ENCODE data around the gene PSKH1. TPM values are rescaled to one million over a fixed set of nuclear protein-coding genes. Genes with fewer than 3 reads are reported as not detected.
A peak's percentile ranks its signal among the peaks of the same experiment; 100 is the strongest.

PSKH1 gene
- total RNA-seq, 1 experiment from 2014 or later = 21.7 TPM

DNA sequence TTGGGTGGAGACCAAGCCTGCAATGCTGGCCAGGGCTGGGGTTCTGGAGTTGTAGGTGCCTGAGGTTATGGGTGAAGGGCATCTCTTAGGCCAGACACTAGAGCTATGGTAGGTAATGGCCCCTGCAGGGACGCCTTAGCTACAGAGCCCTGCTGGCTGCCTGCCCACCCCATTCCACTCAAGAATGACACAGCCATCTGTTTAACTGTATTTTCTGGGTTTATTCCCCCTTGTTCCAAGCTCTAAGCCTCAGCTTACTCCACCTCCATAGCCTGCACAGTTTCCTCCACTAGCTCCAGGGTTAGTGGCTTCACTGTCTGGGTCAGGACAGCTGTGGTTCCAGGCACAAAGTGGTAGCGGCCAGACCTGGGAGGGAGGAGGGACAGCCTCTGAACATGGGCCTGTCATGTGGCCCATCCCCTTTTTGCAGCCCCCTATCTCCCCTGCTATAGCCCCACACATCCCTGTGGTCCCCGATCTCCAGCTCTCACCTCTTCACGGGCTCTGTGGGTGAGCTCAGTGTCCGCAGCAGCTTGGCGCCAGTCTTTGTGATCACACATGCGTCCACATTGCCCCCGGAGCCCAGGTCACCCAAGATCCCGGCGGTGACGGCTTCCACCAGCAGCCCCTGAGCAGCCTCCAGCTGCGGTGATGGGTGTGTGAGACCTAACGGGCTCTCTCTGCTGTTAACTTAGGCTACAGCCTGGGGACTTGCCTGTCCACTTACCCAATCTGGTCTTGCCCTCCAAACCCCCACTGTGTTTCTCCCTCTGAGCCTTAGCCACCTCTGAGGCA lies 41.4 kb downstream of the PSKH1 start:
- no TSS peak for BruUV-seq (replicated peaks)
- POLR2A ChIA-PET = interaction anchor here (0.6 to 4.3 kb wide), 21 partner anchors 9 to 303 kb away, joined by 3 to 45 read pairs (median 12); partner anchors contain the start of genes CENPT, DDX28, DUS2 and EDC4

DNA sequence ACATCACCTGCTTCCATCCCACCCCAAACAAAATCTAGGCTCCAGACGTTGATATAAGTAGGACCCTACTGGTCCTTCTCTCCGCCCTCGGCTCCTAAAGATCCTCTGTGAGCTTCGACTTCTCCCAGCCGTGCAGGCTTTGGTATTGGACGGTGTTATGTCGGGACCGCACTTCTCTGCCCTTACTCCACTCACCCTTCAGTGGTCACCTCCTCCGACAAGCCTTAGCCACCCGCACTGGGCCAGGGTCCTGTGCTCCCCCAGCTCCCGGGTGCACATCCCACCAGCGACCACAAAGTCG lies 42.0 kb downstream of the PSKH1 start:
- Mint-ChIP-seq H3K4me3 (ENCODE audit: unreplicated experiment) (peak overlapping the region; percentile 100), H3K4me1 (ENCODE audit: insufficient read depth, unreplicated experiment) (peaks cover 30% of the 10 kb centered on the region), H3K36me3 (ENCODE audit: insufficient read depth, unreplicated experiment) (peaks cover 69% of the 10 kb centered on the region), H3K27me3 (ENCODE audit: insufficient read depth, unreplicated experiment) (no peaks in the 10 kb centered on the region), H3K9me3 (ENCODE audit: unreplicated experiment) (no peaks in the 10 kb centered on the region), H3K27ac (ENCODE audit: low read depth, unreplicated experiment) (peak overlapping the region; percentile 98)
- intact Hi-C loops (cut with micrococcal nuclease) = no loop called here
- POLR2A ChIA-PET = interaction anchor here (0.9 to 4.3 kb wide), 37 partner anchors 10 to 373 kb away, joined by 3 to 45 read pairs (median 8); partner anchors contain the start of genes CENPT, CTCF, DDX28 and DUS2
- CTCF ChIA-PET = interaction anchor here (0.8 to 2.6 kb wide), 9 partner anchors 12 to 388 kb away, joined by 3 to 11 read pairs (median 4); no protein-coding TSS in a partner anchor
- DNase-seq (ENCODE audit: unreplicated experiment) = peak; percentile 11
- BruUV-seq (replicated peaks) = no TSS peak
- TF ChIP-seq, protein P1, sequence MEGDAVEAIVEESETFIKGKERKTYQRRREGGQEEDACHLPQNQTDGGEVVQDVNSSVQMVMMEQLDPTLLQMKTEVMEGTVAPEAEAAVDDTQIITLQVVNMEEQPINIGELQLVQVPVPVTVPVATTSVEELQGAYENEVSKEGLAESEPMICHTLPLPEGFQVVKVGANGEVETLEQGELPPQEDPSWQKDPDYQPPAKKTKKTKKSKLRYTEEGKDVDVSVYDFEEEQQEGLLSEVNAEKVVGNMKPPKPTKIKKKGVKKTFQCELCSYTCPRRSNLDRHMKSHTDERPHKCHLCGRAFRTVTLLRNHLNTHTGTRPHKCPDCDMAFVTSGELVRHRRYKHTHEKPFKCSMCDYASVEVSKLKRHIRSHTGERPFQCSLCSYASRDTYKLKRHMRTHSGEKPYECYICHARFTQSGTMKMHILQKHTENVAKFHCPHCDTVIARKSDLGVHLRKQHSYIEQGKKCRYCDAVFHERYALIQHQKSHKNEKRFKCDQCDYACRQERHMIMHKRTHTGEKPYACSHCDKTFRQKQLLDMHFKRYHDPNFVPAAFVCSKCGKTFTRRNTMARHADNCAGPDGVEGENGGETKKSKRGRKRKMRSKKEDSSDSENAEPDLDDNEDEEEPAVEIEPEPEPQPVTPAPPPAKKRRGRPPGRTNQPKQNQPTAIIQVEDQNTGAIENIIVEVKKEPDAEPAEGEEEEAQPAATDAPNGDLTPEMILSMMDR (IDR thresholded peaks at IDR 0.05; ENCODE audit: unreplicated experiment) = no peak

More for the DNA sequence above, 41.4 kb downstream of the PSKH1 start:
- Mint-ChIP-seq H3K27me3 (ENCODE audit: insufficient read depth, unreplicated experiment) (no peaks in the 10 kb centered on the region), H3K4me3 (ENCODE audit: unreplicated experiment) (peak overlapping the region; percentile 100), H3K36me3 (ENCODE audit: insufficient read depth, unreplicated experiment) (peaks cover 64% of the 10 kb centered on the region), H3K27ac (ENCODE audit: low read depth, unreplicated experiment) (peak overlapping the region; percentile 98), H3K4me1 (ENCODE audit: insufficient read depth, unreplicated experiment) (peaks cover 28% of the 10 kb centered on the region), H3K9me3 (ENCODE audit: unreplicated experiment) (no peaks in the 10 kb centered on the region)
- TF ChIP-seq, protein P1 (IDR thresholded peaks at IDR 0.05; ENCODE audit: unreplicated experiment) = no peak
- CTCF ChIA-PET = interaction anchor here (0.6 to 2.6 kb wide), 14 partner anchors 16 to 421 kb away, joined by 3 to 11 read pairs (median 4); no protein-coding TSS in a partner anchor
- intact Hi-C loops (cut with micrococcal nuclease) = no loop called here
- no peak for DNase-seq (ENCODE audit: unreplicated experiment)

DNA sequence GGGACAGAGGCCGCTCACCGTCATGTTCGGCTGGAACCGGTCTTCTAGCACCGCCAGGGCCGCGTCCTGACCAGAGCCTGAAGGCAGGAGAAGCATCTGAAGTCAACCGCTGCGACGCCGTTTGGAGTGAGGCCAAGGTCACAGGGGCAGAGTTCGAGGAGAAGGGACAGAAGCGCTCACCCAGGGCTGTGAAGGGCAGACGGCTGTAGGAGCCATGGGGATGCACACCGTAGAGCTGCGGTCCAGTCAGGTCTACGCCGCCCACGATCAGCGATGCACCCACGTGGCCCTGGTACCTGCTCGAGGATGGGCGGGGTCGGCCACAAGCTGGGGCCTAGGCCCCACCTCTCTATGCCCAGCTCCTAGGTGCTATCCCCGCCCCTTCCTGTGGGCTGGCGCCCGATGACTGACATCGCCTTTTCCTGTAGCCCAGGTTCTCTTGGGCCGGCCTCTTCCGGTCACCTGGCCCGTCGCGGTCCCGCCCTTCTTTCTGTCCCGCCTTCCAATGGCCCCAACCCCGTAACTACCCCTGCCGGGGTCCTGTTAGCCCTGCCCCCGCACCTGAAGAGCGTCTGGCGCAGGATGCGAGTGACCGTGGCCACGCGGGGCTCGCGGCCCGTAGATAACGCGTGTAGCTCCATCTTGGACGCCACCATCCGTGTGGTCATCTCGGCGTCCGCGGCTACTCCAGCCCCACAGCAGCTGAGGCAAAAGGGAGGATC lies 42.5 kb downstream of the PSKH1 start:
- intact Hi-C loops (cut with micrococcal nuclease) = loop anchor here (2.0 kb wide), 1 partner anchor 105 kb away; no protein-coding TSS in a partner anchor
- POLR2A ChIA-PET = interaction anchor here (0.5 to 4.3 kb wide), 48 partner anchors 9 to 455 kb away, joined by 3 to 45 read pairs (median 6); partner anchors contain the start of genes ACD, ATP6V0D1, CENPT and CTCF
- H3K27me3 Mint-ChIP-seq (ENCODE audit: insufficient read depth, unreplicated experiment) = no peaks in the 10 kb centered on the region
- CTCF ChIA-PET = interaction anchor here (0.6 to 2.6 kb wide), 15 partner anchors 13 to 388 kb away, joined by 3 to 11 read pairs (median 5); partner anchors contain the start of gene NRN1L
- no TSS peak for BruUV-seq (replicated peaks)
- H3K9me3 Mint-ChIP-seq (ENCODE audit: unreplicated experiment) = no peaks in the 10 kb centered on the region
- peak overlapping the region; percentile 98 for H3K27ac Mint-ChIP-seq (ENCODE audit: low read depth, unreplicated experiment)
- TF ChIP-seq, protein P1 (IDR thresholded peaks at IDR 0.05; ENCODE audit: unreplicated experiment) = no peak
- H3K4me3 Mint-ChIP-seq (ENCODE audit: unreplicated experiment) = peak overlapping the region; percentile 100
- H3K4me1 Mint-ChIP-seq (ENCODE audit: insufficient read depth, unreplicated experiment) = peaks cover 32% of the 10 kb centered on the region
- peaks cover 70% of the 10 kb centered on the region for H3K36me3 Mint-ChIP-seq (ENCODE audit: insufficient read depth, unreplicated experiment)
- DNase-seq (ENCODE audit: unreplicated experiment) = peak; percentile 98
